HG02885 (cell line): ENCODE results near the gene KIF2A.

Experiments
- ATAC-seq: cut with Tn5 transposase; IDR thresholded peaks from one replicate; pipeline ENCODE4 v1.9.1; 2021; ENCODE audit warnings: mild to moderate bottlenecking; ENCODE audit not compliant: unreplicated experiment, poor library complexity

Gene KIF2A

DNA sequence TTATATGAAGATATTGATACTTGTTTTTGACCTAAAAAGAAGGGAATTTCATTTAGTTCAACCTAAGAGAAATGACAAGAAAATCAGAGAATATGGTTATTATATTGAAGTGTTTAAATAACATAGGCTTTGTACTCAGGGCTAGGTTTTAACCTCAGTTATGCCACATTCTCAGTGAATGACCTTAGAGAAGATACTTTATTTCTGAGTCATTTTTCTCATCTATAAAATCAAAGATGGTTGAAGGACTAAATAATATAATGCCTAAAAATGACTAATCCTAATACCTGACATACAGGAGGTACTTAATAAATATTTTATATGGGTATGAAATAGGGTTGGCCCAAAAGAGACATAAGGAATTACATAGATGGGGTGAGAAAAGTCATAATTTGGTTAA lies 65.4 kb downstream of the KIF2A start:
- no peak for ATAC-seq

GRCh38 chr5:62372600-62372999 lies 66.6 kb downstream of the KIF2A start:
- ATAC-seq = no peak

DNA sequence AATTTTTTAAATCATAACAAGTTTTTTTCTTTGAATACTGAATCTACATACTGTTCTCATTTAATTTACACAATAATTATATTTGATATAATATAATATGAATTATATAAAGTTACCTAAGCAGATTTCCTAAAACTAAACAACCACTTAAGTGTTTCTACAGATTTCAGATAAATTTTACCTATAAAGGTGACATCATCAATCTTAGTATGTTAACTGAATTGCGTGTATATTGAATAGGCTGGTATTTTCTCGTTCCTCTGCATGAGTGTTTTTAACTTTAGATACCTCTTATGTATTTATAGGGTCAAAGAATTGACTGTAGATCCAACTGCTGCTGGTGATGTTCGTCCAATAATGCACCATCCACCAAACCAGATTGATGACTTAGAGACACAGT lies 67.4 kb downstream of the KIF2A start:
- ATAC-seq = no peak

DNA sequence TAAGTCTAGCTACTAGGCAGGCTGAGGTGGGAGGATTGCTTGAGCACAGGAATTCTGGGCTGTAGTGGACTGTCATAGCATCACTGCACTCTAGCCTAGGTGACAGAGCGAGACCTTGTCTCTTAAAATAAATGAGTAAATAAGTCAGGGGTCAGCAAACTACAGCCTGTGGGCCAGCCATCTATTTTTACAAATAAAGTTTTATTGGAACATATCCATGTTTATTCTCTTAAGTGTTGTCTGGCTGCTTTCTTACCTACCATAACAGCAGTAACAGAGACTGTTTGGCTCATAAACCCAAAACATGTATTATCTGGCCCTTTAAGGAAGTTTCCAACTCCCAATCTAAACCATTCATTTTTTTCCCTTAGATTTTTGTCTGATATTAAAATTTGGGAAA lies 68.1 kb downstream of the KIF2A start:
- no peak for ATAC-seq

- no peak for ATAC-seq
Measured at GRCh38 chr5:62375627-62376026, 69.6 kb downstream of the KIF2A start.

DNA sequence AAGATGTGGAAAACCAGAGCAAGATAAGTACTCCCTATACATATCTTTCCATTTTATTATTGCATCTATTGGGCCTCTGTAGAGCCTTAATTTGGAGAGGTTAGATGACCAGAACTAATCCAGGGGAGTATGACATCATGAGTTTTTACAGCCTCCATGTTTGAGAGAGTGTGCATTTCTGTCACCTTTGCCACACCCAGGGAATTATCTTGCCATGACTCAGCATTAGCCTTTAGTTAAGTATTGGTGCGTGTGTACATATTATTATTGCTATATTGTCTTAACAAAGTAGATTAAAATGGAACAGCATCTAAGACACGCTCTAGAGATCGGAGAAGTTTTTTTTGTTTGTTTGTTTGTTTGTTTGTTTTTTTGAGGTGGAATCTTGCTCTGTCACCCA lies 70.1 kb downstream of the KIF2A start:
- ATAC-seq = no peak

GRCh38 chr5:62385131-62385530 lies 79.1 kb downstream of the KIF2A start:
- no peak for ATAC-seq

DNA sequence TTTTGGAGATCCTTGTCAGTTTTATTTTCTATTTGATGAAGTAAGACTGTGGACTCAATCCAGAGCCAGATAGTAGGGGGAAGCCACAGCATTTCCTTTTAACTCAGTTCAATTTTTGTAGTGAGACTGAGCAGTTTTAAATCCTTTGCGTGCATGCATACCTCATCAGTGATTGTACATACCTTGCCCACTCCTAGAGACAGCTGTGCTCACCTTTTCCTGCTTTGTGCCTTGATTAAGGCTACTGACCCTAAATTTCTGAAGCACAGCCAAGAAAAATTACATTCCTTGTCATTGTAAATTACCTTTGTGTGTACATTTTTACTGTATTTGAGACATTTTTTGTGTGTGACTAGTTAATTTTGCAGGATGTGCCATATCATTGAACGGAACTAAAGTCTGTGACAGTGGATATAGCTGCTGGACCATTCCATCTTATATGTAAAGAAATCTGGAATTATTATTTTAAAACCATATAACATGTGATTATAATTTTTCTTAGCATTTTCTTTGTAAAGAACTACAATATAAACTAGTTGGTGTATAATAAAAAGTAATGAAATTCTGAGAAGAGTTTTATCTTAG lies 79.9 kb downstream of the KIF2A start:
- ATAC-seq = no peak

- ATAC-seq = no peak
Measured at GRCh38 chr5:62386824-62387223, 80.8 kb downstream of the KIF2A start.

- ATAC-seq = no peak
Measured at GRCh38 chr5:62395210-62395950, 89.4 kb downstream of the KIF2A start.

DNA sequence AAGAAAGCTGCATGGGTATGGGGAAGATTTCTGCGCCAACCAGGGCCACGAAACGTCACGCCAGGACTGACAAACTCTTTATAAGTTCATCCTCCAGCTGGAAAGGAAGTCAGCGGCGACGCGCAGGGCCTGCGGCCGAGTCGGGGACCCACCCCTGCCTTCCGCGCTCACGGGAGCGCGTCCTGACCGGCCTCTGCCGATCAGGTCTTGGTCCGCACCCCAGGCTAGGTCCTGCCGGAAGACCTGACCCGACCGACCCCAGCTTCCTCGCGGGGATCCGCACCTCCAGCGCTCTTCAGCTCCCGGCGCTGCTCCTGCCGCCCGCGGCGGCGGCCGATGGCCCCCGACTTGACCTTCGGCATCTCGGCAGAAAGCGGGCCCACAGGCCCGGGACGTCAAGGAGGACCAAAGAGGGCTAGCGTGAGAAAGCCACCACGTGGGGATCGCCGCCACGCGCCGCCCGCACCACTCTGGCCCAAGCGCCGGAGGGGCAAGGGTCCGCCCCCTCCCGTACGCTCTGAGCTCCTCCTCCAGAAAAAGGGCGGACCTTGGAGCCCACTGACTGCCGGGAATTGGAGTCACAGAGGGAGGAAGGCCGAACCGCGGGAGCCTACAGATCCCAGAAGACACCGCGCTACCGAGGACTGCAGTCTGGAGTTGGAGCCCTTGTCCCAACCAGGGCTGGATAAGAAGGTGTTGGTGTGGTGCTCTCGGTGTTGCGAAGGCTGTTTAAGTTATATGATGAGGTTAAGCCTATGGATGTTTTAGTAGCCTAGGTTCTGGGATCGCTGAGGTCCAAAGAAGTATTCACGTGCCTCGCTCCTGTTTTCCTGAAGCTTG lies 97.6 kb downstream of the KIF2A start, which contains the start of gene DIMT1:
DIMT1 (minus strand) TSS at position 495 of the 840 bp plus-strand sequence; CDS start at position 362, 133 bp downstream.
- ATAC-seq = peak; percentile 95

GRCh38 chr5:62412549-62413329 lies 106.7 kb downstream of the KIF2A start, which contains the start of gene IPO11:
Gene IPO11, plus strand, starts transcription at chr5:62412763. Its CDS starts 24,517 bp downstream, at chr5:62437280.
- ATAC-seq = peak; percentile 98

GRCh38 chr5:62413711-62414110 lies 107.7 kb downstream of the KIF2A start:
- no peak for ATAC-seq

DNA sequence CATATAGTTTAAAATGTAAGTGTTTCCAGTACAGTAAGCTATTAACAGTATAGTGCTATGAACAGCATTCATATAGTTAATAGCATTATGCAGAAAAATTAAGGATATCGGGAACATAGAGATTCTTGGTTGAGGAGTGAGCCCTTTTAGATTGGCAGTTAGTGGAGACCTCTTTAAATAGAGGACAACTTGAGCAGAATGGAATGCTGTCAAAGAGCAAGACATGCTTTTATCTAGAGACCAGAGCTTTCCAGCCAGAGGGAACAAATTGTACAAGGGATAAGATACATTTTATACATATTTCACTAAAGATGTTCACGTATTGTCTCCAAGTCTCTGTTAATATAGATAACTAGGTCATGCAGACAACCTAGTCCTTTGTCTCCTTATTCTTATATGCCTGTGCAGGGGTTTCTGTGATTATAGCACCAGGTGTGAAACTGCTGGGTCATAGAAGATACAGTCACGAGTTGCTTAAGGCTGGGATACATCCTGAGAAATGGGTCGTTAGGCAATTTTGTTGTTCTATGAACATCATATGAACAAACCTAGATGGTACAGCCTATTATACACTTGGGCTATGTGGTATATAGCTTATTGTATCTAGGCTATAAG lies 112.6 kb downstream of the KIF2A start:
- ATAC-seq = no peak

GRCh38 chr5:62419609-62420008 lies 113.6 kb downstream of the KIF2A start:
- no peak for ATAC-seq

- ATAC-seq = no peak
Measured at GRCh38 chr5:62421414-62421813, 115.4 kb downstream of the KIF2A start.

DNA sequence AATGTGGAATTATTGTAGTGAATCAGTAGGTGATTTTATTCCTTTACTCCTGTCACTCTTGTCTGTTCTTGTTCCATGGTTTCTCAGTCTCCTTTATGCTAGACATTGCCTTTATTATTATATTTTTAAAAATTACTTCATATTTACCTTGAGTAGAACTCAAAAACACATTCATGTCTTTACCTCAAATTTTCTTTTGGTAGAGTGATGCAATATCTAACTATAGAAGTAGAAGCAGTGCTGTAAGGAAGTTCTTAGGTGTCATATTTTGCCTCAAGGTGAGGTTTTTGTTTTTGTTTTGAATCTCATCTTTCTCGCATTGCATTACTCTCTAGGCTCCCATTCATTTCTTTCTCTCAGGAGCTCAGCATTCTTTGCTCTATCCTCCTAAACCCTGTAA lies 118.8 kb downstream of the KIF2A start:
- no peak for ATAC-seq

DNA sequence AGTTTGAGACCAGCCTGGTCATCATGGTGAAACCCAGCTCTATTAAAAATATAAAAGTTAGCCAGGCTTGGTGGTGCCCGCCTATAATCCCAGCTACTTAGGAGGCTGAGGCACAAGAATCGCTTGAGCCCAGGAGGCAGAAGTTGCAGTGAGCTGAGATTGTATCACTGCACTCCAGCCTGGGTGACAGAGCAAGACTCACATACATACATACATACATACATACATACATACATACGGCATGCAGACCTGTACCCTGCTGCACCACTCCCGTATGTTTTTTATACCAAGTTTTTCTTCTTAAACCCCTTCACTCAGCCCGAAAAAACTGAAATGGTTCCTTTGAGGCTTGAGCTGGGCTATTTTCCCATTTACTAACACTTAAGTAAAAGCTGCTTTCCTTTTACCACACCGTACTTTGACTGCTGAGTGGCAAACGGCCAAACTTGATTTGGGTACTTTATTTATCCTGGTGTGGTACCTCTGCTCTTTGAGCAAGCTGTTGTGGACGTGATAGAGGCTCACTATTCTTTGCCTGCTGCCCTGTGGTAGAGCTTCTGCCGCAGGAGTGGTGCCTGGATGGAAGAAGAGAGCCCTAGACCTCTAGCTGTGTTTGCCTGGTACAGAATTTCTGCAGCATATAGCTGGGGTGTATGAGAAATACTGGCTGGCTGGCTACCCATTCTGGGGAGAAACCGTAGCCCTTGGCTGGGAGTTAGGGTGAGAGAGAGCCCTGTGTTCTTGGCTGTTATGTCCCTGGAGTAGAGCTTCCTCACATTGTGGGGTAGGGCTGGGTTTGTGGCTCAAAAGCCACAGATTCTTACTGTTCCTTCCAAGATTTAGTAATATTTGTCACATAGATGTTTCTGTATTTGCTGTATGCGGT lies 126.0 kb downstream of the KIF2A start:
- ATAC-seq = no peak

DNA sequence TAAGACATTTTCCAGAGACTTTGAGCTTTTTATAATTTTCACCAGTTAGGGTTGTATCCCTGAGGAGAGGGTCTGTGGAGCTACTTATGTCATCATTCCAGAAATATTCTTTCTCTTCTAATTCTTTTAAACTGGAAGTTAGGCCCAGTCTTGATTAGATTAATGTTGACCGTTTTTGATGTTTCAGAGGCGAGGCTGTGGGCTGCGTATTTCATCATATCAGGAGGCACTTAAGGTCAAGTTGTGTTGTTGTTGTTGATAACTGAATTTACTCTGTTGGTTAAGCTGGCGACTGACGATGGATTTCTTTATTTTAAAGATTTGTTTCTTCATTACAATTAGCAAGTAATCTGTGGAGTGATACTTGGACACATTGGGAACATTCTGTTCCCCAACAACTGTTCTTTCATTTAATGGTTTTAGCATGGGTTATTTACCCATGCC lies 126.6 kb downstream of the KIF2A start:
- ATAC-seq = no peak
